ENCODE data around the gene ANKRD27. TPM values are rescaled to one million over a fixed set of nuclear protein-coding genes. Genes with fewer than 3 reads are reported as not detected.

ANKRD27 gene
- total RNA-seq, 4 donors from 2014 or later: 22.7 to 38.5 (median 30.1) TPM

DNA sequence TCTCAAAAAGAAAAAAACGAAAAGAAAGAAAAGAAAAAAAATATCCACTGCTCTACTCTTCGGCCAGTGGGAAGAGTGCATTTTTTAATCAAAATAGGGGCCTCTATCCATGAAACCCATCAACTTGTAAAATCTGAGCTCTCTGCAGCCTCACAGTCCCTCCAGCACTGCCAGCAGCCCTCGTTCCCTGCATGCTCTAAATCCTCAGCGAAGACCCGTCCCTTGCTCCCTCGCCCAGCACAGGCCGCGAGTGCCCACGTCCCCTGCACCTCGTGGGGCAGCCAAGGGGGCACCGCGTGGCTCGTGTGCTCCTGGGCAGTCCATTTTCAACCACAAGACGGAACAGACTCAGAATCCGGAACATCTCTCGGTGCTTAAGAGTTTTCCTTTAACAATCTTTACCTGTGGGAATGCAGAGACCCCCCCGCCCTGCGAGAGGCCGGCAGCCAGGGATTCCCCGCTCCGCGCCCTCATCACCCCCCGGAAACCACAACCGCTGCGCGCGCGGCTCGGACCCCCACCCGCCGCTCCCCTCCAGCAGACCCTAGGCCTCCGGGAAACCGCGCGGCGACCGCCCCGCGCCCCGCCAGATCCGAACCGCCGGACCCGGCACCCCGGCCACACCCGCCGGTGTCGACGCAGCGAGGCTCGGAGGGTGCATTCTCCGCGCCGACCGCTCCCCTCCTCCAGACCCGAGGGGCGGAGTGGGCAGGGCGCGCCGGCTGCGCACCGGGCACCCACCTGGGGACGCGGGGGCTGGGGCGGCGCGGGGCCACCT is 638 bp downstream of the ANKRD27 start:
- DNase-seq (ENCODE audit: low spot score): no peak
- TF ChIP-seq, protein P1, sequence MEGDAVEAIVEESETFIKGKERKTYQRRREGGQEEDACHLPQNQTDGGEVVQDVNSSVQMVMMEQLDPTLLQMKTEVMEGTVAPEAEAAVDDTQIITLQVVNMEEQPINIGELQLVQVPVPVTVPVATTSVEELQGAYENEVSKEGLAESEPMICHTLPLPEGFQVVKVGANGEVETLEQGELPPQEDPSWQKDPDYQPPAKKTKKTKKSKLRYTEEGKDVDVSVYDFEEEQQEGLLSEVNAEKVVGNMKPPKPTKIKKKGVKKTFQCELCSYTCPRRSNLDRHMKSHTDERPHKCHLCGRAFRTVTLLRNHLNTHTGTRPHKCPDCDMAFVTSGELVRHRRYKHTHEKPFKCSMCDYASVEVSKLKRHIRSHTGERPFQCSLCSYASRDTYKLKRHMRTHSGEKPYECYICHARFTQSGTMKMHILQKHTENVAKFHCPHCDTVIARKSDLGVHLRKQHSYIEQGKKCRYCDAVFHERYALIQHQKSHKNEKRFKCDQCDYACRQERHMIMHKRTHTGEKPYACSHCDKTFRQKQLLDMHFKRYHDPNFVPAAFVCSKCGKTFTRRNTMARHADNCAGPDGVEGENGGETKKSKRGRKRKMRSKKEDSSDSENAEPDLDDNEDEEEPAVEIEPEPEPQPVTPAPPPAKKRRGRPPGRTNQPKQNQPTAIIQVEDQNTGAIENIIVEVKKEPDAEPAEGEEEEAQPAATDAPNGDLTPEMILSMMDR (IDR thresholded peaks at IDR 0.05): no peak
- ATAC-seq (ENCODE audit: low FRiP score): no peak

DNA sequence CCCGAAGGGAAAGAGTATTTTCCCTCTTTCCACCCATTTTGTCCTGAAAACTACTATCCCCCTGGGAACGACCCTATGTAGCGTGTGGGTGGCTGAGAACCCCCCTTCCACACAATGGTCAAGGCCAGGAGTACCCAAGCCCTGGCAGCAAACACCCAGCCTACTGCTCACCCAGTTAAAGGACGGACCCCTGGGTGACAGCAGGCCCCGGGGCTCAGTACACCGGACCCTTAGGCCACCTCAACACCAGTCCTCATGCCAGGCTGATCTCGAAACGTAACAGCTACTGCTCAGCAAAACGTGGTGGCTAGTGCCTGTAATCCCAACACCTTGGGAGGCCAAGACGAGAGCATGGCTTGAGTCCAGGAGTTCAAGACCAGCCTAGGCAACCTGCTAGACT is 1.4 kb downstream of the ANKRD27 start:
- TF ChIP-seq, protein P1 (IDR thresholded peaks at IDR 0.05): no peak
- ATAC-seq (ENCODE audit: low FRiP score) (no peak), DNase-seq (ENCODE audit: low spot score) (no peak)

DNA sequence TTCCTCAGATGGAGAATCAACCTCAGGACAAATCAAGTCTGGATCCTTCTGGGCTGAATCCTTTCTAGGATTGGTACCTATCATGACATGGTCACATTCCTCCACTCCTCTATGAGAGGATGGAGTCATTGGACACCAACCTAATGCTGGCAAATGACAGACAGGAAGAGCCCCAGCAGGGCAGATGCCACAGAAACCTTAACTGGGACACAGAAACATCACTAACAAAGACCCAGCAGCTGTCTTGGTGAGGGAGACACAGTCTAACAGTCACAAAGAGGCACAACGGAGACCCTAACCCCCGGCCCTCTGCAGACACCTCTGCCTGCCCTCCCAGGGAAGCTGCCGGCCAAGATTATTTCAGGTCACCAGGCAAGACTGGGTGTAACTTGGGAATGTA is 2.1 kb downstream of the ANKRD27 start:
- TF ChIP-seq, protein P1 (IDR thresholded peaks at IDR 0.05): no peak
- no peak for ATAC-seq (ENCODE audit: low FRiP score)
- DNase-seq (ENCODE audit: low spot score): no peak

DNA sequence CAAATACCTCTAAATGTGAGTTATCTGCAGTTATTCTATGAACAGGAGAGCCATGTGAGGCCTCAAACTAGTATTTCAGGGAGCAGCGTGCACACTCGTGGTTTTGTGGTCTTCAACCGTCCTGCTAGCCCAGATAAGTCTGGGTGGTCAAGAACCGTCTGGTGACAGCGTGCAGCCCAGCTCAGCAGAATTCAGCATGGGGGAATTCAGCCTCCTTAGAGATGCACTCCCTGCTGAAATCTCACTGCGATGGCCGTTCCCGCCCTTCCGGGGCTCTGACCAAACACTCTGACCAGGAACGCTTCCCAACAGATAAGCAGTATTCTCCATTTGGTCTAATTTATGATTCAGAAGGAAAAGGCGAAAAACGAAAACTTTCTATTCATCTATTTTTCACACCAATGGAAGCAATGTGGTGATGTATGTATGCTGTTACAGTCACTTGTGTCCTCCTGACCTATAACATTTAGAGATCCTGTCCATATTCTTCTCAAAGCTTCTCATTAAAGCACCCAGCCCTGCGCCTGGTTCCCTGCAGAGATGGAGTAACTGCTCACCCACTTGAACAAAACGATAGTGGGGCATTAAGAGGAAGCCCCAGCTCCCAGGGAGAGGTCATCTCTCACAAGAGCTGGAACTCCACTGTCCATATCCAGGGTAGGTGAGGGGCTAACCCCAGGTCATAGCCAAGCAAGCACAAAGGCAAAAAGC is 2.9 kb downstream of the ANKRD27 start:
- TF ChIP-seq, protein P1 (IDR thresholded peaks at IDR 0.05): no peak
- no peak for ATAC-seq (ENCODE audit: low FRiP score)
- no peak for DNase-seq (ENCODE audit: low spot score)

DNA sequence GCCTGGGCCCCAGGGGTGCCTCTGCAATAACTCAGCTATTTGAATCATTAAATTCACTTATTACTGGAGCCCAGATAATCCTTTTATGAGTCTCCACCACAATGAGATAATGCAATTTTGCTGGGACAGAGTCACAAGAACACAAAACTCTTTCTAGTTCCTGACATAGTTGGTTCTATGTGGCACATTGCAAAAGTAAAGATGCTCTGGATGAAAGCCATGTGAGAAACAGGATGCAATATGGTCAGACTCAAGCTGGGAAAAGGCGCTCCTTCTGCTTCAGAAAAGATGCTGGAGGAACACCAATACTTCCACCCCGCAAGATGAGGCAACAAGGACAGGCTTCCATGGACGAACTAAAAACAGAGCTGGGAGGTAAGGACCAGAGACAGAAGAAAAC is 5.7 kb downstream of the ANKRD27 start:
- ATAC-seq (ENCODE audit: low FRiP score) (no peak), DNase-seq (ENCODE audit: low spot score) (no peak)
- TF ChIP-seq, protein P1 (IDR thresholded peaks at IDR 0.05): no peak

DNA sequence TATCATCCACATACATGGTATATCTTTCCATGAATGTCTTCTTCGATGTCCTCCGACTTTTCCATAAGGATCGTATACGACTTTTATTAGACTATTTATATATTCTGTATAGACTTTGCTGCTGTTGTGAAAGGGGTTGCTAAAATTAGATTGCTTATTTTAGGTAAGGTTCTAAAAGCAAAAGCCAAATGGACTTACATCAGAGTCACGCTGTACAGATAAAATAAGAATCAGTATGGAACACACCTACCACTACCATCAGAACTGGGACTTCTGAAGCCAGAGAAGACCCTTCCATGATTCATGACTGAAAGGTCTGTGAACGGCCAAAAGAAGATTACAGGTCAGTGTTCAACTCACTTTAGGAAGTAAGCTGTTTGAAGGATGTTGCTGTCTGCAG is 8.9 kb downstream of the ANKRD27 start:
- ATAC-seq (ENCODE audit: low FRiP score): no peak
- no peak for DNase-seq (ENCODE audit: low spot score)
- TF ChIP-seq, protein P1 (IDR thresholded peaks at IDR 0.05): no peak

DNA sequence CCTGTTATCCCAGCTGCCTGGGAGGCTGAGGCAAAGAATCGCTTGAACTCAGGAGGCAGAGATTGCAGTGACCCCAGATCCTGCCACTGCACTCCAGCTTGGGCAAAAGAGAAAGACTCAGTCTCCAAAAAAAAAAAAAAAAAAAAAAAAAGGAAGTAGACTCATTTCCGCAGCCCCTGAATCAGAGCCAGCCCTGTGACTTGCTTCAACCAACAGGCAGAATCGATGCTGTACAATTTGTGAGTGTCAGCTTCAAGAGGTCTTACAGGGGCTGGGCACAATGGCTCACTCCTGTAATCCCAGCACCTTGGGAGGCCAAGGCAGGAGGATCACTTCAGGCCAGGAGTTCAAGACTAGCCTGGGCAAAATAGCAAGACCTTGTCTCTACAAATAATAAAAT is 12.8 kb downstream of the ANKRD27 start:
- DNase-seq (ENCODE audit: low spot score) (no peak), ATAC-seq (ENCODE audit: low FRiP score) (no peak)
- TF ChIP-seq, protein P1 (IDR thresholded peaks at IDR 0.05): no peak
